Measurements from ENCODE around the gene RPLP2. TPM values are rescaled to one million over a fixed set of nuclear protein-coding genes. Genes with fewer than 3 reads are reported as not detected.

RPLP2 gene
- total RNA-seq, 1 experiment from 2014 or later = 1,325 TPM

- no peak for DNase-seq (ENCODE audit: low spot score)
- no peak overlapping the region for H3K4me3 ChIP-seq (ENCODE audit: low read depth, low read length, poor library complexity, severe bottlenecking)
- peaks cover 14% of the 10 kb centered on the region for H3K4me1 ChIP-seq (ENCODE audit: insufficient read depth, low read length, poor library complexity, severe bottlenecking)
- H3K27ac ChIP-seq (ENCODE audit: low read depth, low read length, poor library complexity, severe bottlenecking) = no peak overlapping the region
- intact Hi-C loops (cut with micrococcal nuclease; ENCODE audit: unreplicated experiment) = no loop called here
- TF ChIP-seq EZH2 (IDR thresholded peaks at IDR 0.05; ENCODE audit: borderline replicate concordance, low read depth, low read length, poor library complexity, severe bottlenecking) = no peak
- TF ChIP-seq CTCF (conservative IDR thresholded peaks at IDR 0.05; ENCODE audit: low read depth, low read length) = no peak
- H3K36me3 ChIP-seq (ENCODE audit: insufficient read depth, low read length, poor library complexity, severe bottlenecking) = peaks cover 4% of the 10 kb centered on the region
- POLR2A ChIA-PET (ENCODE audit: low non-redundant PET) = no interaction called here
- no TSS peak for BruUV-seq (replicated peaks)
- H3K27me3 ChIP-seq (replicated peaks; ENCODE audit: insufficient read depth, low read depth, low read length, poor library complexity) = no peaks in the 10 kb centered on the region
- H3K9me3 ChIP-seq (ENCODE audit: low read depth, low read length, poor library complexity, severe bottlenecking) = no peaks in the 10 kb centered on the region
- CTCF ChIA-PET = no interaction called here
Observed at GRCh38 chr11:823441-824291, 13.9 kb downstream of the RPLP2 start.

GRCh38 chr11:824292-824880, 14.6 kb downstream of the RPLP2 start:
- intact Hi-C loops (cut with micrococcal nuclease; ENCODE audit: unreplicated experiment) = no loop called here
- peaks cover 10% of the 10 kb centered on the region for H3K4me1 ChIP-seq (ENCODE audit: insufficient read depth, low read length, poor library complexity, severe bottlenecking)
- DNase-seq (ENCODE audit: low spot score) = no peak
- BruUV-seq (replicated peaks) = no TSS peak
- CTCF ChIA-PET = no interaction called here
- no peak for TF ChIP-seq CTCF (conservative IDR thresholded peaks at IDR 0.05; ENCODE audit: low read depth, low read length)
- no peak overlapping the region for H3K27ac ChIP-seq (ENCODE audit: low read depth, low read length, poor library complexity, severe bottlenecking)
- H3K36me3 ChIP-seq (ENCODE audit: insufficient read depth, low read length, poor library complexity, severe bottlenecking) = peaks cover 4% of the 10 kb centered on the region
- POLR2A ChIA-PET (ENCODE audit: low non-redundant PET) = no interaction called here
- H3K4me3 ChIP-seq (ENCODE audit: low read depth, low read length, poor library complexity, severe bottlenecking) = no peak overlapping the region
- no peaks in the 10 kb centered on the region for H3K27me3 ChIP-seq (replicated peaks; ENCODE audit: insufficient read depth, low read depth, low read length, poor library complexity)
- H3K9me3 ChIP-seq (ENCODE audit: low read depth, low read length, poor library complexity, severe bottlenecking) = no peaks in the 10 kb centered on the region

GRCh38 chr11:824942-825341, 15.2 kb downstream of the RPLP2 start:
- no peaks in the 10 kb centered on the region for H3K9me3 ChIP-seq (ENCODE audit: low read depth, low read length, poor library complexity, severe bottlenecking)
- ChIA-PET POLR2A (ENCODE audit: low non-redundant PET) (no interaction called here), CTCF (no interaction called here)
- H3K27me3 ChIP-seq (replicated peaks; ENCODE audit: insufficient read depth, low read depth, low read length, poor library complexity) = no peaks in the 10 kb centered on the region
- no TSS peak for BruUV-seq (replicated peaks)
- TF ChIP-seq CTCF (conservative IDR thresholded peaks at IDR 0.05; ENCODE audit: low read depth, low read length) (no peak), EZH2 (IDR thresholded peaks at IDR 0.05; ENCODE audit: borderline replicate concordance, low read depth, low read length, poor library complexity, severe bottlenecking) (no peak)
- H3K4me3 ChIP-seq (ENCODE audit: low read depth, low read length, poor library complexity, severe bottlenecking) = no peak overlapping the region
- intact Hi-C loops (cut with micrococcal nuclease; ENCODE audit: unreplicated experiment) = no loop called here
- H3K4me1 ChIP-seq (ENCODE audit: insufficient read depth, low read length, poor library complexity, severe bottlenecking) = peaks cover 16% of the 10 kb centered on the region
- H3K27ac ChIP-seq (ENCODE audit: low read depth, low read length, poor library complexity, severe bottlenecking) = no peak overlapping the region
- no peak for DNase-seq (ENCODE audit: low spot score)
- H3K36me3 ChIP-seq (ENCODE audit: insufficient read depth, low read length, poor library complexity, severe bottlenecking) = peaks cover 4% of the 10 kb centered on the region
